Measurements from ENCODE around the gene KCNT1.

Gene KCNT1

GRCh38 chr9:135803441-135803840 lies 101.5 kb downstream of the KCNT1 start:
- no peak for DNase-seq (ENCODE audit: low spot score)
- in situ Hi-C loops (cut with MboI; ENCODE audit: low pct_unique_long_range_greater_than_20kb, low sequenced_read_pairs, unreplicated experiment) = no loop called here
- no peak for TF ChIP-seq CTCF (IDR thresholded peaks at IDR 0.05; ENCODE audit: extremely low read depth, insufficient read depth, missing control alignments)

- no peak for DNase-seq (ENCODE audit: low spot score)
- in situ Hi-C loops (cut with MboI; ENCODE audit: low pct_unique_long_range_greater_than_20kb, low sequenced_read_pairs, unreplicated experiment) = no loop called here
- no peak for TF ChIP-seq CTCF (IDR thresholded peaks at IDR 0.05; ENCODE audit: extremely low read depth, insufficient read depth, missing control alignments)
Observed at GRCh38 chr9:135804581-135805421, 102.8 kb downstream of the KCNT1 start.

- no peak for TF ChIP-seq CTCF (IDR thresholded peaks at IDR 0.05; ENCODE audit: extremely low read depth, insufficient read depth, missing control alignments)
- no peak for DNase-seq (ENCODE audit: low spot score)
- in situ Hi-C loops (cut with MboI; ENCODE audit: low pct_unique_long_range_greater_than_20kb, low sequenced_read_pairs, unreplicated experiment) = no loop called here
Observed at GRCh38 chr9:135805422-135806022, 103.5 kb downstream of the KCNT1 start.

GRCh38 chr9:135809166-135809565 lies 107.2 kb downstream of the KCNT1 start:
- in situ Hi-C loops (cut with MboI; ENCODE audit: low pct_unique_long_range_greater_than_20kb, low sequenced_read_pairs, unreplicated experiment) = no loop called here
- no peak for TF ChIP-seq CTCF (IDR thresholded peaks at IDR 0.05; ENCODE audit: extremely low read depth, insufficient read depth, missing control alignments)
- no peak for DNase-seq (ENCODE audit: low spot score)

- no peak for DNase-seq (ENCODE audit: low spot score)
- TF ChIP-seq CTCF (IDR thresholded peaks at IDR 0.05; ENCODE audit: extremely low read depth, insufficient read depth, missing control alignments) = no peak
- in situ Hi-C loops (cut with MboI; ENCODE audit: low pct_unique_long_range_greater_than_20kb, low sequenced_read_pairs, unreplicated experiment) = no loop called here
Observed at GRCh38 chr9:135810806-135811575, 109.0 kb downstream of the KCNT1 start.

GRCh38 chr9:135811801-135812200 lies 109.8 kb downstream of the KCNT1 start:
- no peak for DNase-seq (ENCODE audit: low spot score)
- no peak for TF ChIP-seq CTCF (IDR thresholded peaks at IDR 0.05; ENCODE audit: extremely low read depth, insufficient read depth, missing control alignments)
- in situ Hi-C loops (cut with MboI; ENCODE audit: low pct_unique_long_range_greater_than_20kb, low sequenced_read_pairs, unreplicated experiment) = no loop called here

Data from GM13977 (cell line).